GM06990 (cell line): ENCODE results near the gene CD99L2.

Experiments used
- DNase-seq: peaks from one replicate; pipeline ENCODE4 v3.0.0-alpha.2; 2011; ENCODE audit not compliant: insufficient read length; ENCODE audit errors: extremely low read depth
- H3K27me3 ChIP-seq: replicated peaks from 2 replicates; pipeline ENCODE4 v1.6.0; 2011; ENCODE audit warnings: low read length; ENCODE audit not compliant: control insufficient read depth, insufficient read depth
- H3K36me3 ChIP-seq: 2 replicates; pipeline ENCODE4 v1.5.1; 2011; ENCODE audit warnings: low read length; ENCODE audit not compliant: control insufficient read depth, insufficient read depth
- H3K4me3 ChIP-seq: replicated peaks from 2 replicates; pipeline ENCODE4 v1.5.1; 2011; ENCODE audit warnings: low read depth, mild to moderate bottlenecking, control low read depth, low read length
- CTCF ChIP-seq: IDR thresholded peaks from 2 replicates; pipeline ENCODE4 v1.5.1; 2011; ENCODE audit warnings: low read length, control low read depth, mild to moderate bottlenecking, inconsistent platforms; ENCODE audit not compliant: insufficient read depth, poor library complexity, severe bottlenecking

Gene CD99L2

GRCh38 chrX:150767045-150767395 lies 131.4 kb downstream of the CD99L2 start:
- Histone ChIP-seq H3K4me3 (no peak overlapping the region), H3K27me3 (no peaks in the 10 kb centered on the region), H3K36me3 (no peaks in the 10 kb centered on the region; the same call in 1 of the 2 replicates)
- DNase-seq: no peak
- TF ChIP-seq CTCF: no peak

GRCh38 chrX:150766351-150767044 lies 132.0 kb downstream of the CD99L2 start:
- TF ChIP-seq CTCF: no peak
- Histone ChIP-seq H3K36me3 (no peaks in the 10 kb centered on the region; the same call in 1 of the 2 replicates), H3K4me3 (no peak overlapping the region), H3K27me3 (no peaks in the 10 kb centered on the region)
- DNase-seq: no peak

GRCh38 chrX:150765782-150766350 lies 132.6 kb downstream of the CD99L2 start:
- TF ChIP-seq CTCF: no peak
- H3K36me3 ChIP-seq: no peaks in the 10 kb centered on the region; the same call in 1 of the 2 replicates
- DNase-seq: no peak
- H3K4me3 ChIP-seq: no peak overlapping the region
- H3K27me3 ChIP-seq: no peaks in the 10 kb centered on the region

- Histone ChIP-seq H3K4me3 (no peak overlapping the region), H3K36me3 (no peaks in the 10 kb centered on the region; the same call in 1 of the 2 replicates), H3K27me3 (no peaks in the 10 kb centered on the region)
- no peak for TF ChIP-seq CTCF
- no peak for DNase-seq
Measured at GRCh38 chrX:150765237-150765636, 133.2 kb downstream of the CD99L2 start.

- DNase-seq: no peak
- Histone ChIP-seq H3K4me3 (no peak overlapping the region), H3K27me3 (no peaks in the 10 kb centered on the region), H3K36me3 (peaks cover 3% of the 10 kb centered on the region; the same call in 1 of the 2 replicates)
- no peak for TF ChIP-seq CTCF
Measured at GRCh38 chrX:150763810-150764209, 134.7 kb downstream of the CD99L2 start.

GRCh38 chrX:150763303-150763797 lies 135.1 kb downstream of the CD99L2 start:
- no peak overlapping the region for H3K4me3 ChIP-seq
- no peak for TF ChIP-seq CTCF
- H3K27me3 ChIP-seq: no peaks in the 10 kb centered on the region
- DNase-seq: no peak
- peaks cover 3% of the 10 kb centered on the region; the same call in 1 of the 2 replicates for H3K36me3 ChIP-seq
